GM19328 (cell line): ENCODE results near the gene POMP.
"Not testable (repeated sequence)": the region's sequence is repeated elsewhere in the genome, so short reads cannot be mapped to it uniquely, and the experiment has no call there.

Experiments used
- ATAC-seq: cut with Tn5 transposase; IDR thresholded peaks from one replicate; pipeline ENCODE4 v1.9.1; 2021; ENCODE audit warnings: mild to moderate bottlenecking, moderate library complexity; ENCODE audit not compliant: unreplicated experiment

POMP gene

DNA sequence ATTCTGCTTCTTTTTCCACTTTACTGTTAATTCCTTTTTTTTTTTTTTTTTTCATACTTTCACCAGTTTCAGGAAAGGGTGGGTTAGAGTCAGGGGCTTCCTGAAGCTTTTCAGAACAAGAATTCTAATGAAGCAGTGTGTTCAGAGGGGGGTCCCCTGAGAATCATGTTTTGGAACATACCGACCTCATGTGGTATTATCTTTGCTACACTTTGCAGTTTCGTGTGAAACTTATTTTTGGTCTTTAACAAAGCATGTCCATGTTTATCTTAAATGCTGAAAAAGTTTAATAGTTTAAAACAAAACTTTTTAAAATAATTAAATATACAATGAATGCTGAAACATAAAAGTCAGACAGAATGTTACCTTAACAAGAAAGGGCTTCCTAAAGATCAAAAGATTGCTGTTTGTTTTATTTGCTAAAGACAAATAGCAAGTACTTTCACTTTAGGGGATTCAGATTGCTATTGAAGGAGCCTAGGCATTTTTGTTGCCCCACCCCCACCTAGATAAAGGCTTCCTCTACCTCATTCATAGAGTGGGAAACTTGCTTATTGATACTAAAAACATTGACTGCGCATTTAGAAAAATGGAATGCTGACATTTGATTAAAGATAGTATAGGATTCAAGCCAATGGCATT, 21.1 kb upstream of the POMP start:
- no peak for ATAC-seq

- no peak for ATAC-seq
Observed at GRCh38 chr13:28638756-28639155, 20.2 kb upstream of the POMP start.

GRCh38 chr13:28640861-28641599, 17.9 kb upstream of the POMP start:
- ATAC-seq, result no peak

GRCh38 chr13:28641600-28641926, 17.4 kb upstream of the POMP start:
- ATAC-seq, result no peak

DNA sequence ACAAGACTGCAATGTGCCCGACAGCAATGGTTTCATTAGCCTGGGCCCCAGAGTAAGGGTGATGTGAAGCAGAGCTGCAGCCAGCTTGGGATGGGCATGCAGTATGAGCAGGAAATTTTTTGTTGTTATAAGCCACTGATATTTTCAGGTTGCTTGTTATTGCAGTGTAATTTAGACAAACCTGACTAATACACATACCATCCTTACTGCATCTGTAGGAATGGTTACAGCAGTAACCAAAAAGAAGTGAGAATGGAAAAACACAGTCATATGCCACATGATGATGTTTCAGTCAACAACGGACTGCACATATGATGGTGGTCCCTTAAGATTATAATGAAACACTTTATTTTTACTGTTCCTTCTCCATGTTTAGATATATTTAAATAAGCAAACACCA, 8.6 kb upstream of the POMP start:
- no peak for ATAC-seq

- no peak for ATAC-seq
Observed at GRCh38 chr13:28651810-28652401, 7.0 kb upstream of the POMP start.

GRCh38 chr13:28653111-28653510, 5.8 kb upstream of the POMP start:
- no peak for ATAC-seq

GRCh38 chr13:28654276-28654675, 4.7 kb upstream of the POMP start:
- ATAC-seq, result no peak

DNA sequence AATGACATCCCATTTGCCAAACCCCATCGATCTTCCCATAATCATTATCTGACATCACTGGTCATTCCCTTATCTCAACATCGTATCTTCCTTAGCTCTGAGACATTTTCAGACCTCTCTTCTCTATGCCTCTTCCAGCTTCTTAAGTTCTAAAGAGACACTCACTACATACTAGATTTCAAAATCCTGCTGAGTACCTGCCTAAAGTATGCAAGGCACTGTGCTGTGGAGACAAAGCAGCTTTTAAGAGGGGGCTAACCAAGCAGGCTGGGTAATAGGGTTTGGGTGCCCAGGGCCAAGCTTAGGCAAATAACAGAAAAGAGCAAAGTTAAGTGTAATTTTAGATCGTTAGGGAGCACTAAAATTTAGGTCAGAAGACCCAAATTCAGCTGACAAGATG, 3.4 kb upstream of the POMP start:
- no peak for ATAC-seq

DNA sequence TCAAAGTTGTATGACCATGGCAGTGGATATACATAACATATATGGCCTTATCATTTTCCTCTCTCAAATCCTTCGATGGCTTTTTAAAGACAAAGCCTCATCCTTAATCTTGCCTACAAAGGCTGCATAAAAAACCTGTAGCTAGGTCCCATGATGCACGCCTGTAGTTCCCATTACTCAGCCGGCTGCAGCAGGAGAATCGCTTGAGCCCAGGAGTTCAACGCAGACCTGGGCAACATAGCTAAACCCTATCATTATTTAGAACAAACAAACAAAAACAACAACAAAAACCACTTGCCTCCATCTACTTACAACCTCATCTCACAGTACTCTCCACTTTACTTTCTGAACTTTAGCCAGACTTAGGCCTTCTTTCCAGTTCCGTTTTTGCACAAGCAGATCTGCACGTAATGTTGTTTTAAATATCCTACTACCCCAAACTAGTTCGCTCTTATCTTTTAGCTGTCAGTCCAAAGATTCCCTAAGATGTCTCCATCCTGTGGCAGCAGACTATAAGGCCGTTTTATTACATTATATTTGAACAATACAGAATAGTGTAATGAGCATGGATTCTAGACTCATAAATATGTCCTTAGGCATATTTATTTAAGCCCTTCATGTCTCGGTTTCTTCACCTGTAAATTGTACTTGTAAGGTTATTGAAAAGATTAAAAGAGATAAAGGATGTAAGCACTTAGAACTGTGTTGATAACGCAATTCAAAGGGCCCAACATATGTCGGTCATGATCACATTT, 969 bp upstream of the POMP start:
- ATAC-seq, result no peak

GRCh38 chr13:28658539-28658795, 463 bp upstream of the POMP start:
- ATAC-seq, result peak; percentile 22

DNA sequence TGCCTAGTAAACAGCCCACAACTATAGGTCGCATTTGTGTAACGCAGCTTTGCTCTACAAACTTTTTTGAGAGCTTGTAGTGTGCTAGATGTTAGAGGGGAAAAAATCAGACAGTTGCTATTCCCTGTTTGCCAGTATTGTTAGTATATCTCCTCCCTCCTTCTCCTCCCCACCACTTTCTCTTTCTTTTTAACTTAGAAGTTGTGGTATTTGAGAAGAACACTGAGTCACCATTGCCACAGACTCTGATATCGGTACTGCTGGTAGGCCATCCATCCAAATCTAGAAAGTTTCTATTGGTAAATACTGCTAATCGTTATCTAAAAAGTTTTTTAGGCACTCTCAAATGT, 666 bp downstream of the POMP start:
- peak; percentile 19 for ATAC-seq

DNA sequence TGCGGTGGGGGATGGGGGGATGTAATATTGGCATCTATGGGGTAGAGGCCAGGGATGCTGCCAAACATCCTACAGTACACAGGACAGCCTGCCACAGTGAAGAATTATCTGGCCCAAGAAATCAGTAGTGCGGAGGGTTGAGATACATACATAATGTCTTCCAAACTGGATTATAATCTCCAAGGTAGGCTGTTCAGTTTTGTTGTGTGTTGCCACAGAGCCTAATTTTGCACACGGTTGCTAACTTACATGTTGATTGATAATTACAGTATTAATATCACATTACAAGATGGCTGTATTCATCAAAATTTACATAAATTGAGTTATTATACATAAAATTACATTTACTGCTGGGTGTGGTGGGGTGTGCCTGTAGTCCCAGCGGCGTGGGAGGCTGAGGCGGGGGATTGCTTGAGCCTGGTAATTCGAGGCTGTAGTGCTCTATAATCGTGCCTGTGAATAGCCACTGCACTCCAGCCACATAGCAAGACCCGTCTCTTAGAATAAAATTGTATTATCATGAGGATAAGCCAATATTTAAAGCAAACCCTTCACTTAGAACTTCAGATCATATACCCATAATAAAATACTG, 8.1 kb downstream of the POMP start:
- ATAC-seq, result no peak

DNA sequence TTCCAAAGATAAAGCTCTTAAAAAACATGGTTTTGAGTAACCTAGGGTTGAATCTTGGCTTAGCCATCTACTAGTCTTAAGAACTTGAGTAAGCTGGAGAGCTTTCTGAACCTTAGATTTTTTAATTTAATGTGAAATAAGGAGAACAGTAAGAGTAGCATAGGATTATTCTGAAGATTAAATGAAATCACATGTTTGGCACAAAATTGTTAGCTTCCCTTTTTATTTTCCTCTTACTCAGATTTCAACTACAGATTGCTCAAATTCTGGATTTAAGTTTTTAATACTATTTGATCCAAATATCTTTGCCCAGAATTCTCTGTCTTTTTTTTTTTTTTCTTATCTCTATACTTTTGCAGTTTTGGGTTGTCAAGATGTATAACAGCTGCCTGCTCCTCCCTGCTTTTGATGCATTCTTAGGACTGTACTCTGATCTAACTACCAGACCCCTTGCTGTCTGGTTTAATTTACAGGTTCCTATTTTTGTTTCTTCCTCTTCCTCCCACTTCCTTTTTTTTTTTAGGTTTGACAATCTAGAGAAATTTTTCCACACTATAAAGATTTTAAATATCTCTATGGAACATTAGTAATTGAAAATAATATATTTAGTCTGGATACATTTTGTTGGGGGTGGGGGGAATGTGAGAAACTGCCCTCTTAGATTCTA, 12.3 kb downstream of the POMP start:
- no peak for ATAC-seq

DNA sequence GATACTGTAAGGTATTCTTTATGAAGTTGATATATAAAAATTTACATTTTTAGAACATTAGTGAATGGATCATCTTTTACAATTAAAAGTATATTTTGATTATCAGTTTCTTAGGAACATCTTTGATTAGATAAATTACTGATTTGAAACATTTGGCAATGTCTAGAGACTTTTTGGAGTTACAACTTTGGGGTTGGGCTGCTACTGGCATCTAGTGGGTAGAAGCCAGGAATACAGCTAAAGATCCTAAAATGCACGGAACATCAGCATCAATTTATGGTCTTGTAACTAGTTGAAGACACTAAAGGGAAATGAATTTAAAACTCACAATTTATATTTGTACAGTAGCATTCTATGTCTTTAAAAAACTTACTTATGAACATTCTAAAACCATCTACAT, 19.9 kb downstream of the POMP start:
- ATAC-seq, result no peak

DNA sequence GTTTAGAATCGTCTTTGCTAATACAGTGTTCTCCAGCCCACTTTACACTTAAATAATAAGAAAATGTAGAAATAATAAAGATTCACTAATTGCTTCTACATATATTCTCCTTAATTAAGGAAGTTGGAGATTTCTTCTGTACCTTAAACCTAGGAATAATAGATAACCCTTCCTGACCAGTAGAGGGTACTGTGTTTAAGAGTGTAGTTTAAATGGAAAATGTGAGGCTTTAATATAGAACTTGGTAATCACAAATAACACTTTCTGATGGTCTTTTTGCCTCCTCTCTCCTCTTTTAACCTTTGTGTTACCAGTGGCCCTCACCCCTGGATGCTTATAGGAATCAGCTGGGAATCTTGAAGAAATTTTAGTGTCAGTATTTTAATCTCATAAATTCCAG, 20.7 kb downstream of the POMP start:
- ATAC-seq, result no peak

DNA sequence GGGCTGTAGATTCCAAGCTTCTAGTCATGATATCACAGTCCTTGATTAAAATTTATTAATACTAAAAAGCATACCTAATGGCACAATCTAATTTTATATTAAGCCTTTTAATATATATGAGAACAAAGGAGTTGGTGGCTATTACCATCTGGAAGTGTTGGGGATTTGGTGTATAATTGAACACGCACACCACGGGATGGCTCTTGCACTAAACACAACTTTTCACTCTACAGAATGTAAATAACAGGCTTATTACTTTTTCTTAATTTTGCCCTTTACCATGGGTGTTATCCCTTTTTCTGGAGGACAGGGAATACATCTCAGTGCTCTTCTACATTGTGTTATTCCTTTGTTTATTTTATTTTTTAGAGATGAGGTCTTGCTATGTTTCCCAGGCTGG, 21.6 kb downstream of the POMP start:
- ATAC-seq, result no peak

- not testable (repeated sequence) for ATAC-seq
Observed at GRCh38 chr13:28683169-28683568, 24.2 kb downstream of the POMP start.

- ATAC-seq, result no peak
Observed at GRCh38 chr13:28684257-28684656, 25.3 kb downstream of the POMP start.

GRCh38 chr13:28685114-28685513, 26.2 kb downstream of the POMP start:
- no peak for ATAC-seq

DNA sequence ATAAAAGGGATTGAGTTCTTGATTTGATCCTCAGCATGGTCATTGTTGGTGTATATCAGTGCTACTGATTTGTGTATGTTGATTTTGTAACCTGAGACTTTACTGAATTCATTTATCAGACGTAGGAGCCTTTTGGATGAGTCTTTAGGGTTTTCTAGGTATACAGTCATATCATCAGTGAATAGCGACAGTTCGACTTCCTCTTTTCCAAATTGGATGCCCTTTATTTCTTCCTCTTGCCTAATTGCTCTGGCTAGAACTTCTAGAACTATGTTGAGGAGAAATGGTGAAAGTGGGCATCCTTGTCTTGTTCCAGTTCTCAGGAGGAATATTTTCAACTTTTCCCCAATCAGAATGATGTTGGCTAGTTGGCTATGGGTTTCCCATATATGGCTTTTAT, 27.0 kb downstream of the POMP start:
- no peak for ATAC-seq
